IPS-18c (cell line): ENCODE measurements around the gene LOX.

Source experiments
- H3K4me3 ChIP-seq: 2 replicates; pipeline ENCODE4 v1.7.0; 2013; ENCODE audit warnings: low read depth, mild to moderate bottlenecking, low read length, moderate library complexity; ENCODE audit not compliant: insufficient read depth
- H3K9me3 ChIP-seq: one replicate; pipeline ENCODE4 v1.6.1; 2013; ENCODE audit warnings: mild to moderate bottlenecking, low read length, moderate library complexity; ENCODE audit not compliant: control insufficient read depth, insufficient read depth

Gene LOX

DNA sequence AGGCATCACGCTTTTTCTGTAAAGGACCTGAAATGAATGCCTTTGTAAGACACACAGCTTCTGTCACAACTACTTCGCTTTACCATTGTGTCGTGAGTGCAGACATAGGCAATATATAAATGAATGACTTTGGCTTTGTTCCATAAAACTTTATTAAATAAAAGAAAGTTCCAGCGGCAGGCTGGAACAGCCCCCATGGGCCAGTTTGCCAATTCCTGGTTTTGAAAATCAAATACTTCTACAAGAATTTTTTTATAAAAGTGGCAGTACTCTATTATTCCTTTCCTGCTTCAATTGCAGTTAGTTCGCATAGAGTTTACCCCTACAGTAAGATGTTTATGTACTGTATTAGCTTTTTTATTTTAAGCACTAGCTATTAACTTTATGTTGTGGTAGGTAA, 62.6 kb downstream of the LOX start:
- Histone ChIP-seq H3K9me3 (no peaks in the 10 kb centered on the region), H3K4me3 (no peak overlapping the region)

- no peaks in the 10 kb centered on the region for H3K9me3 ChIP-seq
These were observed 63.7 kb downstream of the LOX start for GRCh38 chr5:122014236-122014935.

More at GRCh38 chr5:122014236-122014935, 63.7 kb downstream of the LOX start:
- H3K4me3 ChIP-seq, result no peak overlapping the region
